ENCODE measurements around the gene EWSR1.

- TF ChIP-seq POLR2A (IDR thresholded peaks at IDR 0.05; ENCODE audit: low read length) (no peak), GATA1 (IDR thresholded peaks at IDR 0.05; ENCODE audit: low read depth, low read length) (no peak)
Measured at GRCh38 chr22:29272624-29273023, 4.6 kb downstream of the EWSR1 start.

Measured in erythroblast (primary cell).